HG02678 (cell line): Measurements from ENCODE around the gene CCDC167.

ENCODE experiments used
- ATAC-seq: cut with Tn5 transposase; IDR thresholded peaks from one replicate; pipeline ENCODE4 v1.9.1; 2021; ENCODE audit warnings: mild to moderate bottlenecking, moderate library complexity; ENCODE audit not compliant: unreplicated experiment

Gene CCDC167

GRCh38 chr6:37531026-37531425 lies 31.3 kb upstream of the CCDC167 start:
- no peak for ATAC-seq

DNA sequence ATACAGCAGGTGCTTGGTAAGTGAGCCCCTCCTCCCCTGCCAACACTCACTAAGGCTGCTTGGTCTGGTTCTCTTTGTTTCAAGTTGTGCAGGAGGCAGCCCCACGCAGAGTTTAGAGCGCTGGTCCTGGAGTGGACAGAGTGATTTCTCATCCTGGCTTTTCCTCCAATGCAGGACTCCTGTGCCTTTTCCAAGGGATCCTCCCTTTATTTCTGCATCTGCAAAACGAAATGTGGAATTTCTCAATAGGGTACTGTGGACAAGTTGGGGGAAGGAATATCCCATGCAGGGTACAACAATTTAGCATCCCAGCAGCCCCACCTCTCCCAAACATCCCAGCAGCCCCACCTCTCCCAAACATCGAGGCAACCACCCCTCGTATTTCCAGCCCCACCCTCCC lies 30.6 kb upstream of the CCDC167 start:
- ATAC-seq, result no peak

GRCh38 chr6:37528541-37528940 lies 28.8 kb upstream of the CCDC167 start:
- ATAC-seq, result no peak

DNA sequence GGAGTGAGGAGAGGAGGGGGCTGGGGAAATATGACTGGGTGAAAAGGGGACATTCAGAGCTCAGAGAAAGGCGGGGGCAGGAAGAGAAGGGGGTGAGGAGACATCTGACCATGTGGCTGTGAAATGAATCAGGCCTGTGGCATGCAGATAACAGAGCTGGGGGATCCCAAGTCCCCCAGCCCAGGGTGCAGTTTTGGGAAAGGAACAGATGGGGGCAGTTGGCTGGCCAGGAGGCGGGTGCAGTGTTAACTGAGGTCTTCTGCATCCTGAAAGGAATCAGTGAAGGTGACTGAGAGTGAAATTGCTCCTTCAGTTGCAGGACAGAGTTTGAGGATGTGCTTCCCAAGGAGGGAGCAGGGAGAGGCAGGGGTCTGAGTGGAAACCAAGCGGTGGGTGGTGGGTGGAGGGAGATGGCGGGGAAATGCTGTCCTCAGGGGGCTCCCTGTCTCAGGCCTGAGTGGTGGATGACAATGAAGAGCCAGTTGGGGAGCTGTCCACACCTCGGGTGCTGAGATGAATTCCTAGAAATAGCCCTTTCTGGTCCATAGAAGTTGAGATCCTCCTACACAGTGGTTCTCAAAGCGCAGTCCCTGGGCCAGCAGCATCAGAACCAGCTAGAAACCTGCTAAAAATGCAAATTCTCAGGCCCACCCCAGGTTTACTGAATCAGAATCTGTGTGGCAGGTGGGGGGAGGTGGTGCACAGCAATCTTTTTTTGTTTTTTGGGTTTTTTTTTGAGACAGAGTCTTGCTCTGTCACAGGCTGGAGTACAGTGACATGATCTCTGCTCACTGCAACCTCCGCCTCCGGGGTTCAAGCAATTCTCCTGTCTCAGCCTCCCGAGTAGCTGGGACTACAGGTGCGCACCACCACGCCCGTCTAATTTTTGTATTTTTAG lies 26.0 kb upstream of the CCDC167 start:
- ATAC-seq, result no peak

DNA sequence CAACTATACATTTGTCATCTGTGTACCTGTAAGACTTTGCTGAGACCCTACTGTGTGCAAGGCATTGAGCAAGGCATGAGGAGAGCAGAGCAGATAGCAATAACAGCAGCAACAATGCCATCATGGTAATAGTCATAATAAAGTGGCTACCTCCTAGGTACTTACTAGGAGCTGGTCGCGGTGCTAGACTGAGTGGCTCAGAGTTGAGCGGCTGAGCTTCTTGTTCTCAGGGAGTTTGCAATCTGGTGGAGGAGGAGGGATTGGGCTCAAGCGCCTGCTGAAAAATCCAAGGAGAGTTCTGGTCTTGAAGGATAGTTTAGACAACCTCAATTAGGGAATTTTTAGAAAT lies 25.3 kb upstream of the CCDC167 start:
- ATAC-seq, result no peak

DNA sequence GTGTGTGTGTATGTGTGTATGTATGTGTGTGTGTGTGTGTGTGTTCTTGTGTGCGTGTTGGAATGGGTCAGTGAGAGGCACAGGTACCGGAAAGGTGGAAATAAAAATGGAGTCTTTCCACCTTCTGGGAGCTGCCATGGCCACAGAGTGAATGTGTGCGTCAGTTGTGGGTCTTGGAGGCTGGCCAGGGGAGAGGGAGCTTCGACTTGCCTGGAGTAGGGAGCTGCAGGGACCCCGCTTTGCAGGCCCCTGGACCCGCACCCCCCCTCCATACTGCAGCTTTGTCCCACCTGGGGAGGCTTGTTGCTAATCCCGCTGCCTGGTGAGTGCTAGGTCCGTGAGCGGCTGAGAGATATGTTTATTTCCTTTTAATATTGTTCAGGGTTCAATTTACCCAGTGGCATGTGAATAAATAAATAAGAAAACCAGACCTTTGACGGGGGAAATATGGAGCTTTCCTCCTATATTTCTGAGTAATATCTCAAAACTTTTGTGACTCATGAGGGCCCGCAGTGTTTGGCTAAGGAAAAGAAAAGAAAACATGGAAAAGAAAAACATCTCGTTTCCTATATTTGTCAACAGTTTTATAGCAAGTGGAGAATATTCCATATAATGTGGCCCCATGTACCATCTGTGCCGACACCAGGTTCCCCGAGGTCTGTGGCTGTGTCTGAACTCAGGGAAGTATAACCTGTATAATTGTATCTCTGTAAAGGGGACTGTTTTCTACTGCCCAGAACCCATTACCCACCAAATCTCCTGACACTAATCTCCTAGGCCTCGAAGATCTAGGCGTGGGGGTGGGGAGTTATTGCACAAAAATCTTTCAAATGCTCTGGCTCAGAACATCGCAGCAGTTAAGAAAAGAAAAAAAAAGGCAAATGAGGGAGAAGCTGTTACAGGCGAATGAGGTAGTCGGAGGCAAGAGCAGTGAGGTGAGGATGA lies 24.6 kb upstream of the CCDC167 start:
- no peak for ATAC-seq

DNA sequence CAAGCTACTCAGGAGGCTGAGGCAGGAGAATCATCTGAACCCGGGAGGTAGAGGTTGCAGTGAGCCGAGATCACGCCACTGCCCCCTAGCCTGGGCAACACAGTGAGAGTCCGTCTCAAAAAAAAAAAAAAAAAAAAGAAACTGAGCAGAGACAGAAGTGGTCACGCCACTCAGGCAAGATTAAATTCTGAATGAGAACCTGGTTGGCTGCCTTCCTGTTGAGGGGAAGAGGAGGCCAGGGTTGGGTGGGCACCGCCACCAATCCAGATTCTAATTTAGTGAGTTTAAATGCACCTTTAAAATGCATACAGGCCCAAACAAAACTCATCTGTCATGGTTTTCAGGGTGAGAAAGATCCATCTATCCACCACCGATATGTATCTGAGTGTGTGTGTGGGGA lies 23.7 kb upstream of the CCDC167 start:
- ATAC-seq, result no peak

- ATAC-seq, result no peak
Observed at GRCh38 chr6:37522836-37523235, 23.1 kb upstream of the CCDC167 start.

DNA sequence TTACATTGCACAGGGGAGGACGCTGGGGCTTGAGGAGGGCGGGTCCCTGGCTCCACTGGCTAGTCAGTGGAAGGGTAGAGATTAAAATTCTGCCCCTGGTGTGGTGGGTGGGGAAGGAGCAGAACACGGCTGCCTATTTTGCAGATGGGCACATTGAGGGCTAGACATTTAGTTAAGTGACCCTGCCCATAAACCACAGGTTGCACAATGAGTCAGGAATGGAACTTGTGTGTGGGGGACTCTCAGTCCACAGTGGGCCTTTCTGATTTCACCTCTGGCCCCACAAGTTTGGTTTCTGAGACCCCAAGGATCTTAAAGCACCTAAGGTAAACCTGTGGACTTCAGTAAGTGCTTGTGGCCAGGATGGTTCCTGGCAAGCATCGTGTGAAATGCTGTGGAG lies 22.0 kb upstream of the CCDC167 start:
- ATAC-seq, result no peak

GRCh38 chr6:37520926-37521325 lies 21.2 kb upstream of the CCDC167 start:
- no peak for ATAC-seq

GRCh38 chr6:37519461-37519860 lies 19.8 kb upstream of the CCDC167 start:
- no peak for ATAC-seq

- ATAC-seq, result no peak
Observed at GRCh38 chr6:37518116-37518515, 18.4 kb upstream of the CCDC167 start.

- no peak for ATAC-seq
Observed at GRCh38 chr6:37517411-37517812, 17.7 kb upstream of the CCDC167 start.

DNA sequence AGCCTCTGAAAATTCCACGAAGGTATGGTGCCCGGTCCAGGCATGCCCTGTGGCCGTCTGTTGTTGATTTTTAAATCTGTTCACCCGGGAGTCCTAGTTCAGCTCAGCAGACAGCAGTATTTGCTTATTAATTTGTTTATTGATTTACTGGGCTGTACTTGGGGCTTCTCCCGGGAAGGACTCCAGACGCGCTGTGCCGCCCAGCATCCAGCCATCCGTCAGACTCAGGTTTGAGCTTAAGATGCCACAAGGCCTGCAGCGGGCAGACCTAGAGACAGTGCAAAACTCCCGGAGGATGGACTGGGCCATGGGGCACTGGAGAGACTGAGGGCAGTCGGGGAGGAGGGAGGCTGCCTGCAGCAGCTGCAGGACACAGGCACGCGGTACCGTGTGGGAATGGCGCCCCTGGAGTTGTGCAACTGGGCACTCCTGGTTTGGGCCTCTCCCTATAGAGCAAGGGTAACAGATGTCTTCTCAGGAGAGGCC lies 17.3 kb upstream of the CCDC167 start:
- no peak for ATAC-seq

DNA sequence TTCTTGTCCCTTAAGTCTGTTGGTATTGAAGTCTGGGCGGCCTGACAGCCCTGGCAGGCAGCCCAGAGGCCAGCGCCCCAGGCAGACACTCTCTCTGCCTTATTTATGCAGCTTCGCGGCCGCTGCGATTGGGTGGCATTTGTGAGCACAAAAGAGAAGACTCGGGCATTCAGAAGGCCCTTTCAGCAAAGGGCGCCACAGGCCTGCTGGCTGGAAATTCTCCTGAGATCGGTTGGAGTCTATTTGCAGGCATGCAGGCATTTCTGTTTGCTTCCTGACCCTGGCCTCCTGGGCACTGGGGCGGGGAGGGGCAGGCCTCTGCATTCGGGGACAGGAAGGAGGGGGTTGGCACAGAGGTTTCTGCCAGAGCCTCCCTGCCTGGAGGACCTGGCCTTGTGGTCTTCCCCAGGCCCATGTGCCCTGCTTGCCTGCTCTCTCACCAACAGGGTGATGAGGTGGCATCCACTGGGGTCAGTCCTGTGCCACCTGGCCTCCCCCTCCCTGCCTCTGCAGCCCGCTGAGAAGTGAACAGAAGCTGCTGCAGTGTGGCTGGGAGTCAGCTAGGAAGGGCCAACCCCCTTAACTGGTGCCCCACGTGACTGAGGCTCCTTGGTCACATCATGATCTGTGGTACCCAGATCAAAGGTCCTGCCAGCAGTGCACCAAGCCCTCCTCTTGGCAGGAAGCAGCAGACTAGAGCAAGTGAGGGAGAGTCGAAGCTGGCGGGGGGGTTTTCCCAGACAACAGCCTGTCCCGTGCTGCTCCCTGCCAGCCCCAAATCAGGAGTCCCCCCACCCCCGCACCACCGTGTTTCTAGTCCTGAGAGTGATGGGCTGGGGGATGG lies 16.6 kb upstream of the CCDC167 start:
- ATAC-seq, result peak; percentile 69

GRCh38 chr6:37515712-37516075 lies 16.0 kb upstream of the CCDC167 start:
- no peak for ATAC-seq

DNA sequence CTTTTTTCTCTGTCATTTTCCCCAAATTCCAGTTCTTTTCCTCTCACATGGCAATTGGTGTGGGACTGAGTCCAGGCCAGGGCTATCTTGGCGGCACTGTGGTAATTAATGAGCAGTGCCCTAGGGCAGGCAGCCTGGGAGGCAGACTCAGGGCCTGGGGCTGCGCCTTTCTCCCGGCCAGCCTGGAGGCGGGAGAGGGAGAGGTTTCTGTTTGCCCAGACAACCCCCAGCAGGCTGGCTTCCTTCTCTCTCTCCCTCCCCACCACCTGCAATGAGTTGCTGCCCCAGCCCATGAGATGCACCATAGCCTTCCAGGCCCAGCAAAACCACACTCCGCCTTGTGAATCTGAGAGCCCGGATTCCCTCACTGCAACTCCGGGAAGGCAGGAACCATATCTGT lies 15.1 kb upstream of the CCDC167 start:
- ATAC-seq, result no peak

- no peak for ATAC-seq
Observed at GRCh38 chr6:37514321-37514771, 14.7 kb upstream of the CCDC167 start.

- no peak for ATAC-seq
Observed at GRCh38 chr6:37513576-37513975, 13.9 kb upstream of the CCDC167 start.

DNA sequence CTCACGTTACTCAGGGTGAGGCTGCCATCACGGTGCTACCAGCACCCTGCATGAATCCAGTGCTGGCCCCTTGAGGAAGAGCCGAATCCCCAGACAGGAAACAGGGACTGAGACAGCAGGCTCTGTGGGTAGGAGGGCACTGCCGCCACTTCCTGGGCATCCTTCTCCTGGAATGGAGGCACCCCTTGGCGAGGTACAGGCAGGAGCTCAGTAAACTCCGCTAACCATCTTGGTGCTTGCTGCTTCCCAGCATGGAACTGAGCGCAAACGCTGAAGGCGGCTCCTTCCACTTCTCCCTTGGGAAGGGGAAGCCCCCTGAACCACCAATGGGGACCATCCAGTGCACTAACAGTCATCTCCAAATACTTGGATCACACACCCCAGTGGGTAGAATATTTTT lies 13.5 kb upstream of the CCDC167 start:
- ATAC-seq, result no peak
